ENCODE measurements around the gene KYAT1. TPM values are rescaled to one million over a fixed set of nuclear protein-coding genes. Genes with fewer than 3 reads are reported as not detected.
"Not testable (repeated sequence)": the region's sequence is repeated elsewhere in the genome, so short reads cannot be mapped to it uniquely, and the experiment has no call there.

Gene KYAT1
- total RNA-seq, 4 donors from 2014 or later, result 7.4 to 9.0 (median 8.6) TPM

- H3K27me3 ChIP-seq, result no peaks in the 10 kb centered on the region
- no peak overlapping the region for H3K27ac ChIP-seq
- H3K9me3 ChIP-seq, result no peaks in the 10 kb centered on the region
- no peaks in the 10 kb centered on the region for H3K36me3 ChIP-seq
- WGBS, 2 donors, result 86 to 94% methylated on average over 5 to 6 of the region's 6 CpGs
- H3K4me1 ChIP-seq, result peaks cover 0 to 14% (median 1%) of the 10 kb centered on the region in 4 donors
- DNase-seq (ENCODE audit: low spot score in 2 of 2), result no peak
- TF ChIP-seq CTCF (IDR thresholded peaks at IDR 0.05) (no peak), EP300 (IDR thresholded peaks at IDR 0.05) (no peak), POLR2A (IDR thresholded peaks at IDR 0.05) (no peak)
- H3K4me3 ChIP-seq, result no peak overlapping the region
Observed at GRCh38 chr9:128862401-128862851, 19.3 kb downstream of the KYAT1 start.

GRCh38 chr9:128861501-128861900 is 20.2 kb downstream of the KYAT1 start:
- H3K27ac ChIP-seq, result no peak overlapping the region
- H3K36me3 ChIP-seq, result no peaks in the 10 kb centered on the region
- 77 to 89% methylated on average over 5 to 6 of the region's 6 CpGs for WGBS, 2 donors
- no peak overlapping the region for H3K4me3 ChIP-seq
- no peaks in the 10 kb centered on the region for H3K27me3 ChIP-seq
- peaks cover 0 to 14% (median 1%) of the 10 kb centered on the region in 4 donors for H3K4me1 ChIP-seq
- TF ChIP-seq EP300 (IDR thresholded peaks at IDR 0.05), result no peak
- TF ChIP-seq CTCF (IDR thresholded peaks at IDR 0.05), result no peak
- no peak for TF ChIP-seq POLR2A (IDR thresholded peaks at IDR 0.05)
- H3K9me3 ChIP-seq, result no peaks in the 10 kb centered on the region
- DNase-seq (ENCODE audit: low spot score in 2 of 2), result no peak

- TF ChIP-seq CTCF (IDR thresholded peaks at IDR 0.05) (no peak), EP300 (IDR thresholded peaks at IDR 0.05) (no peak), POLR2A (IDR thresholded peaks at IDR 0.05) (no peak)
- Histone ChIP-seq H3K9me3 (no peaks in the 10 kb centered on the region), H3K27me3 (no peaks in the 10 kb centered on the region), H3K27ac (no peak overlapping the region), H3K36me3 (no peaks in the 10 kb centered on the region), H3K4me3 (no peak overlapping the region), H3K4me1 (peaks cover 0 to 14% (median 1%) of the 10 kb centered on the region in 4 donors)
- no peak for DNase-seq (ENCODE audit: low spot score in 2 of 2)
- 72% methylated on average over 5 of the region's 5 CpGs for WGBS, 2 donors
Observed at GRCh38 chr9:128860937-128861336, 20.8 kb downstream of the KYAT1 start.

GRCh38 chr9:128858476-128858875 is 23.3 kb downstream of the KYAT1 start:
- not testable (repeated sequence) for H3K4me1 ChIP-seq; H3K9me3 ChIP-seq; H3K27me3 ChIP-seq; DNase-seq (ENCODE audit: low spot score in 2 of 2); H3K4me3 ChIP-seq; H3K36me3 ChIP-seq; H3K27ac ChIP-seq
- 76 to 87% methylated on average over 7 of the region's 7 CpGs for WGBS, 2 donors

GRCh38 chr9:128854454-128854853 is 27.3 kb downstream of the KYAT1 start:
- not testable (repeated sequence) for H3K36me3 ChIP-seq; H3K27ac ChIP-seq; DNase-seq (ENCODE audit: low spot score in 2 of 2); H3K9me3 ChIP-seq; H3K4me3 ChIP-seq; H3K4me1 ChIP-seq; H3K27me3 ChIP-seq
- 90 to 92% methylated on average over 6 of the region's 6 CpGs for WGBS, 2 donors

GRCh38 chr9:128852646-128853045 is 29.1 kb downstream of the KYAT1 start:
- not testable (repeated sequence) for H3K27ac ChIP-seq; H3K27me3 ChIP-seq; H3K36me3 ChIP-seq; H3K4me1 ChIP-seq; H3K9me3 ChIP-seq; DNase-seq (ENCODE audit: low spot score in 2 of 2); H3K4me3 ChIP-seq
- WGBS, 2 donors, result 86% methylated on average over 2 of the region's 2 CpGs

Measured in tibial nerve (tissue), 4 donors.